GM13976 (cell line): ENCODE measurements around the gene PHACTR4.
"Not testable (repeated sequence)": the region's sequence is repeated elsewhere in the genome, so short reads cannot be mapped to it uniquely, and the experiment has no call there.

Experiments
- DNase-seq: peaks from one replicate; pipeline ENCODE4 v3.0.0; 2012; ENCODE audit warnings: low spot score
- CTCF ChIP-seq: IDR thresholded peaks from 2 replicates; pipeline ENCODE4 v1.5.1; 2012; ENCODE audit warnings: borderline replicate concordance, mild to moderate bottlenecking; ENCODE audit not compliant: insufficient read depth; ENCODE audit errors: extremely low read depth, missing control alignments, control extremely low read depth
- in situ Hi-C: fragments of 300-500 bp; cut with MboI; formaldehyde crosslinking; loops from one replicate; pipeline ENCODE4 v1.12.0; 2022; ENCODE audit warnings: low sequenced_read_pairs, mixed read lengths, inconsistent platforms; ENCODE audit not compliant: unreplicated experiment

The PHACTR4 gene

GRCh38 chr1:28371010-28371377, 1.5 kb downstream of the PHACTR4 start:
- TF ChIP-seq CTCF = no peak
- DNase-seq = no peak
- in situ Hi-C loops = no loop called here

GRCh38 chr1:28373450-28373849, 3.9 kb downstream of the PHACTR4 start:
- in situ Hi-C loops, DNase-seq: not testable (repeated sequence)

GRCh38 chr1:28374297-28374696, 4.8 kb downstream of the PHACTR4 start:
- DNase-seq = no peak
- TF ChIP-seq CTCF = no peak
- in situ Hi-C loops = no loop called here

GRCh38 chr1:28375598-28375997, 6.1 kb downstream of the PHACTR4 start:
- DNase-seq, in situ Hi-C loops: not testable (repeated sequence)

DNA sequence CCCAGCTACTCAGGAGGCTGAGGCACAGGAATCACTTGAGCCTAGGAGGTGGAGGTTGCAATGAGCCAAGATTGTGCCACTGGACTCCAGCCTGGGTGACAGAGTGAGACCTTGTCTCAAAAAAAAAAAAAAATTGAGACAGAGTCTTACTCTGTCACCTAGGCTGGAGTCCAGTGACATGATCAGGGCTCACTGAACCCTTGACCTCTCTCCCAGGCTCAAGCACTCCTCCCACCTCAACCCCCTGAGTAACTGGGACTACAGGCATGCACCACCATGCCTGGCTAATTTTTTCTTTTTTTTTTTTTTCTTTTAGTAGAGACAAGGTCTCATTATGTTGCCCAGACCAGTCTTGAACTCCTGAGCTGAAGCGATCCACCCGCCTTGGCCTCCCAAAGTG, 6.7 kb downstream of the PHACTR4 start:
- in situ Hi-C loops, DNase-seq: not testable (repeated sequence)

DNA sequence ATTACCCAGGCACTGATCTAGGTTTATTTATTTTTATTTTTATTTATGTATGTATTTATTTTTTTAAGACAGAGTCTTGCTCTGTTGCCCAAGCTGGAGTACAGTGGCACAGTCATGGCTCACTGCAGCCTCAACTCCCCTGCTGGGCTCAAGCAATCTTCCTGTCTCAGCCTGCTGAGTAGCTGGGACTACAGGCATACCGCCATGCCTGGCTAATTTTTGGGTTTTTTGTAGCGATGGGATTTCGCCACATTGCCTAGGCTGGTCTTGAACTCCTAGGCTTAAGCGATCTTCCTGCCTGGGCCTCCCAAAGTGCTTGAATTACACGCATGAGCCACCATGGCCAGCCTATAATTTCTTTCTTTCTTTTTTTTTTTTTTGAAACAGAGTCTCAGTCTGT, 9.4 kb downstream of the PHACTR4 start:
- DNase-seq = no peak
- no peak for TF ChIP-seq CTCF
- in situ Hi-C loops = no loop called here

- TF ChIP-seq CTCF = no peak
- no peak for DNase-seq
- in situ Hi-C loops = no loop called here
Observed at GRCh38 chr1:28380394-28380793, 10.9 kb downstream of the PHACTR4 start.

- in situ Hi-C loops = not testable (repeated sequence)
Observed at GRCh38 chr1:28383785-28384184, 14.2 kb downstream of the PHACTR4 start.

GRCh38 chr1:28392027-28392652, 22.6 kb downstream of the PHACTR4 start:
- in situ Hi-C loops = no loop called here
- no peak for DNase-seq
- no peak for TF ChIP-seq CTCF

More at GRCh38 chr1:28383785-28384184, 14.2 kb downstream of the PHACTR4 start:
- not testable (repeated sequence) for DNase-seq
